Kidney epithelial cell (primary cell): ENCODE data around the gene GCN1. TPM values are rescaled to one million over a fixed set of nuclear protein-coding genes. Genes with fewer than 3 reads are reported as not detected.
"Not testable (repeated sequence)": the region's sequence is repeated elsewhere in the genome, so short reads cannot be mapped to it uniquely, and the experiment has no call there.

Experiments used
- DNase-seq: peaks from one replicate; pipeline ENCODE4 v3.0.0-alpha.2; 2010; ENCODE audit warnings: low read depth
- H3K27me3 ChIP-seq: 2 replicates; pipeline ENCODE4 v1.6.0; 2011; ENCODE audit warnings: low read length; ENCODE audit not compliant: control insufficient read depth, insufficient read depth
- H3K36me3 ChIP-seq: 2 replicates; pipeline ENCODE4 v1.5.1; 2011; ENCODE audit warnings: low read length; ENCODE audit not compliant: control insufficient read depth, insufficient read depth
- H3K4me3 ChIP-seq: 2 replicates; pipeline ENCODE4 v1.5.1; 2011; ENCODE audit warnings: low read depth, mild to moderate bottlenecking, control low read depth, low read length
- total RNA-seq: library from RNA; depleted of rRNA; stranded (reverse); fragments of >200 nt; gene quantifications from 2 replicates; pipeline ENCODE4 v1.2.3, GENCODE V29; 2015
- TF ChIP-seq, protein P1 (sequence below): IDR thresholded peaks from 2 replicates; pipeline ENCODE4 v1.5.1; 2011; ENCODE audit warnings: mild to moderate bottlenecking, moderate library complexity, low read length, control low read depth, inconsistent platforms; ENCODE audit not compliant: insufficient read depth, poor library complexity, severe bottlenecking

The GCN1 gene
- total RNA-seq, 1 donor from 2014 or later = 78.4 TPM

- Histone ChIP-seq H3K36me3 (peaks cover 4% of the 10 kb centered on the region), H3K27me3 (no peaks in the 10 kb centered on the region), H3K4me3 (peak overlapping the region; percentile 100)
- TF ChIP-seq, protein P1, sequence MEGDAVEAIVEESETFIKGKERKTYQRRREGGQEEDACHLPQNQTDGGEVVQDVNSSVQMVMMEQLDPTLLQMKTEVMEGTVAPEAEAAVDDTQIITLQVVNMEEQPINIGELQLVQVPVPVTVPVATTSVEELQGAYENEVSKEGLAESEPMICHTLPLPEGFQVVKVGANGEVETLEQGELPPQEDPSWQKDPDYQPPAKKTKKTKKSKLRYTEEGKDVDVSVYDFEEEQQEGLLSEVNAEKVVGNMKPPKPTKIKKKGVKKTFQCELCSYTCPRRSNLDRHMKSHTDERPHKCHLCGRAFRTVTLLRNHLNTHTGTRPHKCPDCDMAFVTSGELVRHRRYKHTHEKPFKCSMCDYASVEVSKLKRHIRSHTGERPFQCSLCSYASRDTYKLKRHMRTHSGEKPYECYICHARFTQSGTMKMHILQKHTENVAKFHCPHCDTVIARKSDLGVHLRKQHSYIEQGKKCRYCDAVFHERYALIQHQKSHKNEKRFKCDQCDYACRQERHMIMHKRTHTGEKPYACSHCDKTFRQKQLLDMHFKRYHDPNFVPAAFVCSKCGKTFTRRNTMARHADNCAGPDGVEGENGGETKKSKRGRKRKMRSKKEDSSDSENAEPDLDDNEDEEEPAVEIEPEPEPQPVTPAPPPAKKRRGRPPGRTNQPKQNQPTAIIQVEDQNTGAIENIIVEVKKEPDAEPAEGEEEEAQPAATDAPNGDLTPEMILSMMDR = no peak
- no peak for DNase-seq
Observed at GRCh38 chr12:120200364-120200800, 5.9 kb upstream of the GCN1 start.

DNA sequence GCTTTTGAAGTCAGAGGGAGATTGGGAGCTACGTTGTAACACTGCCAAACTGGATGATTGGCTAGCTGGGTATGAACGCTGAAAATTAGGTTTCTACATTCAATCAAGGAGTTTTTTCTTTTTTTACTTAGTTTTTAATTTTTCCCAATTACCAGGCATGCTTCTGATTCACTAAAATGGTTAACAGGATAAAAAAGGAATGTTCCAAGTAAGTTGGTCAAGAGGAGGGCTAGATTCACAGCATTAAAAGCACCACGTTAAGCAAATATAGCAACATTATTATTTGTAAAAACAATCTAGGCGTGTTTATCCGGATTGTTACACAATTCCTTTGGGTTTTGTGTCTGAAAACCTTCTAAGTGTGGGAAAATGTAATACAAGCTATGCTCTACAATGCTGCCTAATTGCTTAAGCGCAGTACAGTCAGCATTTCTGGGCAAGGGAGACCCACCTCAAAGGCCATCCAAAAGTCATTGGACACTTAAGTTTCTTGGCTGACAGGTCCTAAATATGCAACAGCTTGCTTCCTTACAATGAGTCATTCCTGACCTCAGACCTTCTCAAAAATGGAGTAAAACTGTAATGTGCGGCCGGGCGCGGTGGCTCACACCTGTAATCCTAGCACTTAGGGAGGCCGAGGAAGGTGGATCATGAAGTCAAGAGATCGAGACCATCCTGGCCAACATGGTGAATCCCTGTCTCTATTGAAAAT is 5.2 kb upstream of the GCN1 start:
- peak; percentile 19 for DNase-seq
- H3K27me3 ChIP-seq = no peaks in the 10 kb centered on the region
- peaks cover 4% of the 10 kb centered on the region for H3K36me3 ChIP-seq
- TF ChIP-seq, protein P1 = no peak
- H3K4me3 ChIP-seq = peak overlapping the region; percentile 100

DNA sequence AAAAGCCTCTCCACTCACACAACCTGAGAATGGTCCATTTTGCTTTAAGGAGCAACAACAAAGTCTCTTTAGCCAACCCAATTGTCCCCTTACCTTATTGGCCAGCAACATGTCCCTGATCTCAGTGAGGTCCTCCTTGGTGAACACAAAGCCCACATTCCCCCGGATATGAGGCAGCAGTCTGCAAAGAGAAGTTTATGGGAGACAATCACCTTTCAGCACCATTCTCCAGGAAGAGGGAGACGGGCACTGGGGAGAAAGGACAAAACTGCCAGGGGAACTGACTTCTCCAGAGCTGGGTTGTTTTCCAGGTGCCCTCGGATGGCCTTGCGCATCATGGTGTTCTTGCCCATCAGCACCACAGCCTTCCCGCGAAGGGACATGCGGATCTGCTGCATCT is 4.5 kb upstream of the GCN1 start:
- Histone ChIP-seq H3K4me3 (no peak overlapping the region), H3K27me3 (no peaks in the 10 kb centered on the region), H3K36me3 (peaks cover 4% of the 10 kb centered on the region)
- DNase-seq = no peak
- TF ChIP-seq, protein P1 = no peak

DNA sequence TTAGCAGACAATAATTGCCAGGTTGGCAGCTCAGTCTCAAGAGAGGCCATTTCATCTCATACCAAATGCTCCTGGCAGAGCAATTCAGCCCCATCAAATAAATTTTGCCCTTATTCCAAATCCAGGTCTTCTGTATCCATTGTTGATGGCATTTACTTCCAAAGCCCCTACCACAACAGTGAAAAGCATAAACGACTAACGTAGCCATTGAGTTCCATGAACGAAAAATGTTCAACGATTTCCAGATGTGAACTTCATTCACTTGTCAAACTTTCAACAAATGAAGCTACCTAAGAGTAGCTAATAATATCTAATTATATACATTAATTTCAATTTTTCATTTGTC is 3.0 kb upstream of the GCN1 start:
- Histone ChIP-seq H3K36me3 (peaks cover 4% of the 10 kb centered on the region), H3K4me3 (no peak overlapping the region), H3K27me3 (no peaks in the 10 kb centered on the region)
- no peak for DNase-seq
- TF ChIP-seq, protein P1 = no peak

DNA sequence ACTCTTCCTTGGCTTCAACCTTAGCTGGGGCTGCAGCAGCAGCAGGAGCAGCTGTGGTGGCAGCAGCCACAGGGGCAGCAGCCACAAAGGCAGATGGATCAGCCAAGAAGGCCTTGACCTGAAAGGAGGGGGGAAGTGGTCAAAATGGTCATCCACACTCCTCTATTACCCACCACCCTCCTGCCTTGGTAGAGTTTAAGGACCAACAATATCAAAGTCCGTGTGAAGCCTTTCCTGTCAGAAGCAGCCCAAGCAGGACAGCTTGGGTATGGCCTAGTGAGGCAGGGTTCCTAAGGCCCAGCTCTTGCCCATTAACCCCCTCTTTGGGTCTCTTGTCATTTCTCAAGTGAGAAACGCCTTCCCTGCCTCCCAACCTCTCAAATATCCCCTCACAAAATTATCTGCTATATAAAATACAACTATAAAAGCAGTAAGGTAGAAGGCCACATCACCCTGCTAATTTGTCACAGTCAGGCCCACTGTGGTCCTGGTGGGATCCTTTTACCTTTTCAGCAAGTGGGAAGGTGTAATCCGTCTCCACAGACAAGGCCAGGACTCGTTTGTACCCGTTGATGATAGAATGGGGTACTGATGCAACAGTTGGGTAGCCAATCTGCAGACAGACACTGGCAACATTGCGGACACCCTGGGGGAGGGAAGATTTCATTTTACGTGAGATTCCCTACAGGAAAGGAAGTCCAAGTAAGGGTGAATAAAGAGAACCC is 2.5 kb upstream of the GCN1 start:
- not testable (repeated sequence) for H3K27me3 ChIP-seq, DNase-seq, H3K36me3 ChIP-seq, H3K4me3 ChIP-seq

DNA sequence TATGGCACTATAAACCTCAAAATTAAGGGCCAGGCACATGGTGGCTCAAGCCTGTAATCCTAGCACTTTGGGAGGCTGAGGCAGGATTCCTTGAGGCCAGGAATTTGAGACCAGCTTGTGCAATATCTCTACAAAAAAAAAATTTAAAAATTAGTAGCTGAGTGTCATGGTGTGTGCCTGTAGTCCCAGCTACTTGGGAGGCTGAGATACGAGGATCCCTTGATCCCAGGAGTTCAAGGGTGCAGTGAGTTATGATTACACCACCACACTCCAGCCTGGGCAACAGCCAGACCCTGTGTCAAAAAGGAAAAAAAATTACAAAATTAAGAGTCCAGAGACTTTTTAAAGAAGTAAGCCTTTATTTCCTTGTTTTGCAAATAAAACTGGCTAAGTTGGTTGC is 1.8 kb upstream of the GCN1 start:
- TF ChIP-seq, protein P1 = no peak
- Histone ChIP-seq H3K27me3 (no peaks in the 10 kb centered on the region), H3K4me3 (no peak overlapping the region), H3K36me3 (peaks cover 4% of the 10 kb centered on the region)
- no peak for DNase-seq
